CD14-positive monocyte (primary cell): Measurements from ENCODE around the gene PLBD1. TPM values are rescaled to one million over a fixed set of nuclear protein-coding genes. Genes with fewer than 3 reads are reported as not detected.

ENCODE experiments used
- DNase-seq, 3 donors: peaks; one replicate each; pipeline ENCODE4 v3.0.0-alpha.2; 2011 to 2022
- H2AFZ ChIP-seq: 2 replicates; pipeline ENCODE4 v1.6.0; 2012; ENCODE audit warnings: mild to moderate bottlenecking, low read depth, low read length, inconsistent platforms; ENCODE audit not compliant: insufficient read depth, poor library complexity, severe bottlenecking
- H3K27ac ChIP-seq, 2 donors: 1 replicate in 1 of 2; 2 replicates in 1 of 2; pipeline ENCODE4 v1.5.1; 2012 to 2013; ENCODE audit warnings: low read length in 2 of 2, control low read depth in 1 of 2, inconsistent platforms in 1 of 2, low read depth in 1 of 2, mild to moderate bottlenecking in 1 of 2
- H3K27me3 ChIP-seq, 2 donors: one replicate each; pipeline versions ENCODE4 v1.6.0 to v1.6.1; 2011 to 2013; ENCODE audit warnings: low read length in 2 of 2; ENCODE audit not compliant: control insufficient read depth in 2 of 2, insufficient read depth in 2 of 2
- H3K36me3 ChIP-seq, 2 donors: replicated peaks in 1 of 2; 1 replicate in 1 of 2; 2 replicates in 1 of 2; pipeline versions ENCODE4 v1.5.1 to v1.6.1; 2012 to 2013; ENCODE audit warnings: low read length in 2 of 2, control low read depth in 1 of 2, inconsistent platforms in 1 of 2, mild to moderate bottlenecking in 1 of 2; ENCODE audit not compliant: insufficient read depth in 2 of 2, control insufficient read depth in 1 of 2
- H3K4me1 ChIP-seq, 2 donors: 1 replicate in 1 of 2; 2 replicates in 1 of 2; pipeline versions ENCODE4 v1.5.1 to v1.6.1; 2012 to 2013; ENCODE audit warnings: low read length in 2 of 2, control low read depth in 1 of 2, inconsistent platforms in 1 of 2, mild to moderate bottlenecking in 1 of 2, moderate library complexity in 1 of 2; ENCODE audit not compliant: insufficient read depth in 2 of 2, control insufficient read depth in 1 of 2
- H3K4me2 ChIP-seq: replicated peaks from 2 replicates; pipeline ENCODE3; 2012; ENCODE audit warnings: low read length, moderate library complexity, mild to moderate bottlenecking; ENCODE audit not compliant: poor library complexity, severe bottlenecking; ENCODE audit errors: extremely low read depth
- H3K4me3 ChIP-seq, 3 experiments: fragments of 200-600 bp in 1 of 3; sonication (generic) in 1 of 3; replicated peaks in 1 of 3; 1 replicate in 2 of 3; 2 replicates in 1 of 3; pipeline ENCODE4 v1.5.1; 2011 to 2013; ENCODE audit warnings: low read length in 3 of 3, mild to moderate bottlenecking in 3 of 3, control low read depth in 2 of 3, low read depth in 2 of 3, inconsistent platforms in 1 of 3, moderate library complexity in 1 of 3
- H3K79me2 ChIP-seq: 2 replicates; pipeline ENCODE4 v1.6.0; 2012; ENCODE audit warnings: mild to moderate bottlenecking, control low read depth, inconsistent platforms, low read length, moderate library complexity; ENCODE audit not compliant: insufficient read depth
- H3K9ac ChIP-seq: 2 replicates; pipeline ENCODE4 v1.6.0; 2017; ENCODE audit warnings: low read length, mild to moderate bottlenecking; ENCODE audit not compliant: insufficient read depth, poor library complexity, severe bottlenecking
- H3K9me3 ChIP-seq, 2 donors: replicated peaks in 1 of 2; 1 replicate in 1 of 2; 2 replicates in 1 of 2; pipeline versions ENCODE4 v1.5.1 to v1.6.1; 2012 to 2013; ENCODE audit warnings: low read length in 2 of 2, control low read depth in 1 of 2; ENCODE audit not compliant: control insufficient read depth in 1 of 2, insufficient read depth in 1 of 2
- H4K20me1 ChIP-seq: 2 replicates; pipeline ENCODE4 v1.6.0; 2012; ENCODE audit warnings: mild to moderate bottlenecking, low read length, control low read depth, moderate library complexity; ENCODE audit not compliant: insufficient read depth
- H3K27ac Mint-ChIP-seq, 7 donors: one replicate each; pipeline ENCODE4 v1.8.0; 2020; ENCODE audit warnings: mild to moderate bottlenecking in 7 of 7, mixed read lengths in 7 of 7, moderate library complexity in 6 of 7, inconsistent platforms in 2 of 7
- H3K27me3 Mint-ChIP-seq, 3 donors: one replicate each; pipeline ENCODE4 v1.8.0; 2021 to 2022; ENCODE audit warnings: low read depth in 3 of 3, mild to moderate bottlenecking in 3 of 3, mixed read lengths in 3 of 3, moderate library complexity in 3 of 3, inconsistent platforms in 1 of 3
- H3K36me3 Mint-ChIP-seq, 2 donors: one replicate each; pipeline ENCODE4 v1.8.0; 2020; ENCODE audit warnings: mixed read lengths in 2 of 2, inconsistent platforms in 1 of 2, mild to moderate bottlenecking in 1 of 2
- H3K4me1 Mint-ChIP-seq: one replicate; pipeline ENCODE4 v1.8.0; 2020; ENCODE audit warnings: mild to moderate bottlenecking, mixed read lengths
- H3K4me3 Mint-ChIP-seq, 2 donors: one replicate each; pipeline ENCODE4 v1.8.0; 2020; ENCODE audit warnings: mild to moderate bottlenecking in 2 of 2, mixed read lengths in 2 of 2, moderate library complexity in 1 of 2
- H3K9me3 Mint-ChIP-seq, 7 donors: one replicate each; pipeline ENCODE4 v1.8.0; 2020 to 2022; ENCODE audit warnings: mixed read lengths in 7 of 7, mild to moderate bottlenecking in 6 of 7, moderate library complexity in 6 of 7, inconsistent platforms in 2 of 7
- CTCF ChIP-seq: fragments of 200-600 bp; IDR thresholded peaks from one replicate; pipeline ENCODE4 v1.8.0; 2022; ENCODE audit warnings: antibody characterized with exemption, mild to moderate bottlenecking
- WGBS: methylation state at CpG from one replicate; pipeline ENCODE4 v1.1.5; 2013; ENCODE audit warnings: missing lambda C conversion rate; ENCODE audit not compliant: insufficient coverage; 5-methylcytosine and 5-hydroxymethylcytosine counted together
- intact Hi-C, 2 donors: fragments of 100-400 bp; cut with micrococcal nuclease; formaldehyde crosslinking; loops; one replicate each; pipeline versions ENCODE4 v1.15.0 to v1.15.1; 2023
- polyA plus RNA-seq, 3 donors: library from polyadenylated mRNA; depleted of rRNA in 1 of 3; unstranded in 2 of 3; stranded (reverse) in 1 of 3; fragments of 300-500 nt in 2 of 3; fragments of >200 nt in 1 of 3; fragmentation: Illumina TruSeq in 2 of 3; gene quantifications; 1 replicate in 2 of 3; 2 replicates in 1 of 3; pipeline ENCODE4 v1.2.3, GENCODE V29; 2012 to 2021

PLBD1 gene
- polyA plus RNA-seq, 3 donors, result 317 to 876 (median 543) TPM

- no peaks in the 10 kb centered on the region for H4K20me1 ChIP-seq
- Mint-ChIP-seq H3K4me3 (peak overlapping the region in 1 of 2 donors; percentile 78), H3K27me3 (peaks cover 0 to 1% (median 0%) of the 10 kb centered on the region in 3 donors), H3K4me1 (peaks cover 62% of the 10 kb centered on the region), H3K9me3 (peaks cover 0 to 10% (median 7%) of the 10 kb centered on the region in 7 donors), H3K36me3 (peaks cover 14 to 15% of the 10 kb centered on the region in 2 donors), H3K27ac (peak overlapping the region; percentile 62 to 92 (median 85))
- DNase-seq, result peak in 1 of 3 donors; percentile 23
- H3K9me3 ChIP-seq, result peaks cover 0 to 3% of the 10 kb centered on the region in 2 donors
- H3K79me2 ChIP-seq, result peaks cover 3% of the 10 kb centered on the region
- peak overlapping the region in 1 of 3 experiments; percentile 42 for H3K4me3 ChIP-seq
- H3K4me1 ChIP-seq, result peaks cover 56 to 60% of the 10 kb centered on the region in 2 donors
- peaks cover 0 to 5% of the 10 kb centered on the region in 2 donors for H3K36me3 ChIP-seq
- H3K27ac ChIP-seq, result peak overlapping the region; percentile 63
- TF ChIP-seq CTCF, result no peak
- intact Hi-C loops, result no loop called here
- whole genome bisulfite sequencing, result 0% methylated on average over 3 of the region's 8 CpGs
- H3K4me2 ChIP-seq, result peak overlapping the region; percentile 2
- no peaks in the 10 kb centered on the region for H3K27me3 ChIP-seq
- H2AFZ ChIP-seq, result no peak overlapping the region
- no peak overlapping the region for H3K9ac ChIP-seq
Observed at GRCh38 chr12:14578646-14579045, 11.0 kb upstream of the PLBD1 start.

GRCh38 chr12:14577344-14577743 is 9.7 kb upstream of the PLBD1 start:
- H3K4me1 Mint-ChIP-seq, result peaks cover 69% of the 10 kb centered on the region

More at GRCh38 chr12:14577344-14577743, 9.7 kb upstream of the PLBD1 start:
- Mint-ChIP-seq H3K9me3 (peaks cover 0 to 5% (median 4%) of the 10 kb centered on the region in 7 donors), H3K4me3 (no peak overlapping the region), H3K27ac (peak overlapping the region; percentile 78 to 94 (median 88)), H3K27me3 (peaks cover 0 to 1% (median 0%) of the 10 kb centered on the region in 3 donors), H3K36me3 (peaks cover 9 to 11% of the 10 kb centered on the region in 2 donors)
- Histone ChIP-seq H3K36me3 (no peaks in the 10 kb centered on the region), H3K4me2 (peak overlapping the region; percentile 24), H3K9me3 (peaks cover 0 to 2% of the 10 kb centered on the region in 2 donors), H2AFZ (no peak overlapping the region), H4K20me1 (no peaks in the 10 kb centered on the region), H3K9ac (no peak overlapping the region), H3K4me1 (peaks cover 69 to 72% of the 10 kb centered on the region in 2 donors), H3K79me2 (peaks cover 12% of the 10 kb centered on the region), H3K27me3 (no peaks in the 10 kb centered on the region), H3K4me3 (peak overlapping the region in 1 of 3 experiments; percentile 26), H3K27ac (peak overlapping the region; percentile 63 to 76)
- no CpG with 5 or more reads among the region's 1 CpG for WGBS
- no peak for TF ChIP-seq CTCF
- DNase-seq, result peak; percentile 75 to 88 (median 81)
- intact Hi-C loops, result no loop called here
